Upper lobe of left lung (tissue), 4 donors: Measurements from ENCODE around the gene TIMP1.

Experiments
- CTCF ChIP-seq, 6 experiments: fragments of 450-650 bp in 4 of 6; fragments of 200-600 bp in 2 of 6; sonication (generic) in 2 of 6; IDR thresholded peaks; one replicate each; pipeline ENCODE4 v1.5.1; 2016 to 2019; ENCODE audit warnings: antibody characterized with exemption in 6 of 6
- POLR2A ChIP-seq, 4 donors: fragments of 450-650 bp; IDR thresholded peaks; one replicate each; pipeline ENCODE4 v1.5.1; 2016 to 2017; ENCODE audit warnings: antibody characterized with exemption in 4 of 4, mild to moderate bottlenecking in 2 of 4
- POLR2AphosphoS5 ChIP-seq, 2 donors: sonication (generic); formaldehyde crosslinking; IDR thresholded peaks; one replicate each; pipeline ENCODE4 v1.5.1; 2017; ENCODE audit warnings: antibody characterized with exemption in 2 of 2

GRCh38 chrX:47560179-47560933, 21.9 kb upstream of the TIMP1 start:
- TF ChIP-seq POLR2AphosphoS5 (IDR thresholded peaks at IDR 0.05): no peak
- TF ChIP-seq CTCF (IDR thresholded peaks at IDR 0.05): no peak
- no peak for TF ChIP-seq POLR2A (IDR thresholded peaks at IDR 0.05)
